Liver (tissue), 3 donors: Measurements from ENCODE around the gene SMARCA1.

ENCODE experiments used
- CTCF ChIP-seq: fragments of 150-350 bp; IDR thresholded peaks from 2 replicates; pipeline ENCODE4 v1.5.1; 2017; ENCODE audit warnings: improper control_type of control experiment, low read depth, low read length; ENCODE audit not compliant: missing input control
- GABPA ChIP-seq, 2 donors: IDR thresholded peaks in 1 of 2; conservative IDR thresholded peaks in 1 of 2; 2 replicates each; pipeline ENCODE4 v1.6.1; 2016; ENCODE audit warnings: antibody characterized with exemption in 2 of 2, mild to moderate bottlenecking in 1 of 2, moderate library complexity in 1 of 2
- JUND ChIP-seq, 2 donors: IDR thresholded peaks; 2 replicates each; pipeline ENCODE4 v1.6.1; 2016; ENCODE audit warnings: antibody characterized with exemption in 2 of 2
- REST ChIP-seq: IDR thresholded peaks from 2 replicates; pipeline ENCODE4 v1.6.1; 2016; ENCODE audit warnings: antibody characterized with exemption, mild to moderate bottlenecking
- RXRA ChIP-seq, 2 donors: IDR thresholded peaks; 2 replicates each; pipeline ENCODE4 v1.6.1; 2017 to 2018; ENCODE audit warnings: antibody characterized with exemption in 2 of 2, mild to moderate bottlenecking in 1 of 2
- ZBTB33 ChIP-seq: IDR thresholded peaks from 2 replicates; pipeline ENCODE4 v1.6.1; 2016; ENCODE audit warnings: antibody characterized with exemption
- donor health status: healthy.
- donor health status: healthy.

- TF ChIP-seq REST (no peak), CTCF (no peak), JUND (IDR thresholded peaks at IDR 0.05) (no peak), RXRA (IDR thresholded peaks at IDR 0.05) (no peak), GABPA (IDR thresholded peaks at IDR 0.05 in 1 of 2, conservative IDR thresholded peaks at IDR 0.05 in 1 of 2) (no peak), ZBTB33 (no peak)
Measured at GRCh38 chrX:129556806-129557315, 33.6 kb upstream of the SMARCA1 start.
